Gastroesophageal sphincter (tissue), 4 donors: ENCODE data around the gene C3orf20. TPM values are rescaled to one million over a fixed set of nuclear protein-coding genes. Genes with fewer than 3 reads are reported as not detected.

Source experiments
- ATAC-seq: fragments of 150-250 bp; one replicate; pipeline ENCODE4 v1.9.1; 2016; ENCODE audit warnings: mild to moderate bottlenecking, moderate library complexity
- H3K27ac ChIP-seq, 4 donors: fragments of 200-600 bp; sonication (generic) in 3 of 4; 1 replicate in 3 of 4; 2 replicates in 1 of 4; pipeline ENCODE4 v1.5.1; 2016 to 2019
- H3K27me3 ChIP-seq: fragments of 200-600 bp; sonication (generic); one replicate; pipeline ENCODE4 v1.5.1; 2019
- H3K36me3 ChIP-seq, 2 donors: fragments of 200-600 bp; sonication (generic); one replicate each; pipeline ENCODE4 v1.5.1; 2019; ENCODE audit warnings: control low read depth in 1 of 2
- H3K4me1 ChIP-seq, 3 donors: fragments of 200-600 bp; sonication (generic); 1 replicate in 2 of 3; 2 replicates in 1 of 3; pipeline ENCODE4 v1.5.1; 2016 to 2019; ENCODE audit warnings: control low read depth in 2 of 3
- H3K4me3 ChIP-seq, 2 donors: fragments of 200-600 bp; sonication (generic); one replicate each; pipeline ENCODE4 v1.5.1; 2019; ENCODE audit warnings: mild to moderate bottlenecking in 1 of 2, moderate library complexity in 1 of 2
- H3K9me3 ChIP-seq, 3 donors: fragments of 200-600 bp; sonication (generic); one replicate each; pipeline ENCODE4 v1.5.1; 2017 to 2019; ENCODE audit warnings: control low read depth in 2 of 3
- EP300 ChIP-seq: sonication (generic); formaldehyde crosslinking; IDR thresholded peaks from one replicate; pipeline ENCODE4 v1.6.1; 2017; ENCODE audit warnings: antibody characterized with exemption, mild to moderate bottlenecking
- POLR2A ChIP-seq, 2 donors: fragments of 450-650 bp; IDR thresholded peaks; one replicate each; pipeline ENCODE4 v1.6.1; 2017; ENCODE audit warnings: antibody characterized with exemption in 2 of 2, mild to moderate bottlenecking in 2 of 2, moderate library complexity in 1 of 2
- POLR2AphosphoS5 ChIP-seq: sonication (generic); formaldehyde crosslinking; IDR thresholded peaks from one replicate; pipeline ENCODE4 v1.6.1; 2017; ENCODE audit warnings: antibody characterized with exemption
- WGBS, 2 donors: methylation state at CpG; one replicate each; pipeline ENCODE4 v1.1.5; 2018; ENCODE audit warnings: low coverage in 1 of 2; 5-methylcytosine and 5-hydroxymethylcytosine counted together
- total RNA-seq, 4 donors: library from RNA; depleted of rRNA; stranded (reverse); fragments of >200 nt; gene quantifications; one replicate each; pipeline ENCODE4 v1.1.0, GENCODE V29; 2016
- TF ChIP-seq, protein P1 (sequence below), 4 experiments: fragments of 200-600 bp in 2 of 4; fragments of 450-650 bp in 2 of 4; sonication (generic) in 1 of 4; IDR thresholded peaks; one replicate each; pipeline ENCODE4 v1.5.1; 2017 to 2019; ENCODE audit warnings: antibody characterized with exemption in 4 of 4, mild to moderate bottlenecking in 2 of 4, moderate library complexity in 2 of 4

The C3orf20 gene
- total RNA-seq, 4 donors from 2014 or later: 0.13 TPM; not detected in 3

DNA sequence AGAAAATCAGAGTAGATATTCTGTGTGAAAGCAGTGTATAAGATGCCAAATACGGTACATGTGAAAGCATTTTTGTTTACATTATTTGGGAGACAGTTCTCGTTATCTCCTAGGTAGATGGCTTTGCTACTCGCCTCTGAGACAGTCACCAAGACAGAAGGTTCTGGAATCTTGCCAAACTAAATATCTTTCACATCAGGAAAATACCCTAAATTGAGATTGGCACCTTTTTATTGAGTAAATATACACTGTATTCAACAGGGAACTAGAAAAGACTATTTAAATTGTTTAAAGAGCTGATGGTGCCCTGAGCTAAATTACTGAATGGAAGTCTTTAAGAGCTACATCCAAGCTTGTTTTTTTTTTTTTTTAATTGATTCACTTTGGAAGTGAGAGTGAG, 147.2 kb downstream of the C3orf20 start:
- TF ChIP-seq POLR2AphosphoS5 (no peak), POLR2A (IDR thresholded peaks at IDR 0.05) (no peak), EP300 (no peak)
- TF ChIP-seq, protein P1, sequence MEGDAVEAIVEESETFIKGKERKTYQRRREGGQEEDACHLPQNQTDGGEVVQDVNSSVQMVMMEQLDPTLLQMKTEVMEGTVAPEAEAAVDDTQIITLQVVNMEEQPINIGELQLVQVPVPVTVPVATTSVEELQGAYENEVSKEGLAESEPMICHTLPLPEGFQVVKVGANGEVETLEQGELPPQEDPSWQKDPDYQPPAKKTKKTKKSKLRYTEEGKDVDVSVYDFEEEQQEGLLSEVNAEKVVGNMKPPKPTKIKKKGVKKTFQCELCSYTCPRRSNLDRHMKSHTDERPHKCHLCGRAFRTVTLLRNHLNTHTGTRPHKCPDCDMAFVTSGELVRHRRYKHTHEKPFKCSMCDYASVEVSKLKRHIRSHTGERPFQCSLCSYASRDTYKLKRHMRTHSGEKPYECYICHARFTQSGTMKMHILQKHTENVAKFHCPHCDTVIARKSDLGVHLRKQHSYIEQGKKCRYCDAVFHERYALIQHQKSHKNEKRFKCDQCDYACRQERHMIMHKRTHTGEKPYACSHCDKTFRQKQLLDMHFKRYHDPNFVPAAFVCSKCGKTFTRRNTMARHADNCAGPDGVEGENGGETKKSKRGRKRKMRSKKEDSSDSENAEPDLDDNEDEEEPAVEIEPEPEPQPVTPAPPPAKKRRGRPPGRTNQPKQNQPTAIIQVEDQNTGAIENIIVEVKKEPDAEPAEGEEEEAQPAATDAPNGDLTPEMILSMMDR (IDR thresholded peaks at IDR 0.05): no peak
- no peak for ATAC-seq
- H3K9me3 ChIP-seq: no peaks in the 10 kb centered on the region
- no peak overlapping the region for H3K27ac ChIP-seq
- H3K4me1 ChIP-seq: peaks cover 0 to 29% (median 0%) of the 10 kb centered on the region in 3 donors
- H3K27me3 ChIP-seq: peaks cover 6% of the 10 kb centered on the region
- no peak overlapping the region for H3K4me3 ChIP-seq
- H3K36me3 ChIP-seq: peaks cover 0 to 25% of the 10 kb centered on the region in 2 donors
- 82 to 89% methylated on average over 3 of the region's 3 CpGs for WGBS, 2 donors

Other genes starting within 250 kb of the C3orf20 start
- gene GRIP2, start 134.8 kb upstream of the C3orf20 start, total RNA-seq: 1 to 10 TPM in 2 of 4 donors, under 1 TPM in 2; 0.27 to 1.6 (median 0.72) TPM
- 10 to 100 TPM; 15.8 to 24.0 (median 20.2) TPM for gene CCDC174, start 23.4 kb upstream of the C3orf20 start, total RNA-seq
- gene FGD5, start 143.8 kb downstream of the C3orf20 start, total RNA-seq: 10 to 100 TPM; 16.1 to 18.7 (median 17.3) TPM